Sigmoid colon (tissue), 4 donors: ENCODE measurements around the gene MEF2D.

Source experiments
- CTCF ChIP-seq, 4 experiments: fragments of 450-650 bp in 3 of 4; fragments of 200-600 bp in 1 of 4; IDR thresholded peaks; one replicate each; pipeline ENCODE4 v1.5.1; 2016 to 2019; ENCODE audit warnings: antibody characterized with exemption in 4 of 4, mild to moderate bottlenecking in 3 of 4, moderate library complexity in 2 of 4
- EP300 ChIP-seq, 4 donors: sonication (generic); formaldehyde crosslinking; IDR thresholded peaks; one replicate each; pipeline ENCODE4 v1.6.1; 2017; ENCODE audit warnings: antibody characterized with exemption in 4 of 4

GRCh38 chr1:156462954-156463795 lies 37.4 kb downstream of the MEF2D start:
- TF ChIP-seq CTCF (IDR thresholded peaks at IDR 0.05) (no peak), EP300 (IDR thresholded peaks at IDR 0.05) (no peak)
